HepG2 (cell line): ENCODE data around the gene MRPL43. TPM values are rescaled to one million over a fixed set of nuclear protein-coding genes. Genes with fewer than 3 reads are reported as not detected.

ENCODE experiments used
- ARNT ChIP-seq: fragments of 450-650 bp; IDR thresholded peaks from 2 replicates; pipeline ENCODE4 v1.6.1; 2017
- ATRX ChIP-seq: sonication (generic); formaldehyde crosslinking; IDR thresholded peaks from 2 replicates; pipeline ENCODE4 v1.4.0; 2020; ENCODE audit warnings: missing genetic modification reagents, borderline replicate concordance
- CCDC6 ChIP-seq: sonication (generic); formaldehyde crosslinking; IDR thresholded peaks from 2 replicates; pipeline ENCODE4 v1.8.1; 2022; ENCODE audit warnings: mild to moderate bottlenecking, missing genetic modification reagents, moderate library complexity
- GPN1 ChIP-seq: sonication (generic); formaldehyde crosslinking; IDR thresholded peaks from 2 replicates; pipeline ENCODE4 v1.5.1; 2020; ENCODE audit warnings: missing genetic modification reagents, borderline replicate concordance
- ISL2 ChIP-seq: sonication (generic); formaldehyde crosslinking; IDR thresholded peaks from 2 replicates; pipeline ENCODE4 v1.5.0; 2020; ENCODE audit warnings: missing genetic modification reagents
- ISX ChIP-seq: sonication (generic); formaldehyde crosslinking; conservative IDR thresholded peaks from 2 replicates; pipeline ENCODE4 v1.5.0; 2020; ENCODE audit warnings: missing genetic modification reagents
- MED13 ChIP-seq: sonication (generic); formaldehyde crosslinking; IDR thresholded peaks from 2 replicates; pipeline ENCODE4 v1.5.0; 2020; ENCODE audit warnings: missing genetic modification reagents
- NRL ChIP-seq: sonication (generic); formaldehyde crosslinking; IDR thresholded peaks from 2 replicates; pipeline ENCODE4 v1.5.0; 2020; ENCODE audit warnings: missing genetic modification reagents, mild to moderate bottlenecking, moderate library complexity, borderline replicate concordance
- PAF1 ChIP-seq: IDR thresholded peaks from 2 replicates; pipeline ENCODE4 v1.6.1; 2016; ENCODE audit warnings: missing genetic modification reagents, missing compliant biosample characterization
- POLR2G ChIP-seq: fragments of 200-400 bp; formaldehyde crosslinking; IDR thresholded peaks from 2 replicates; pipeline ENCODE4 v1.6.1; 2018; ENCODE audit warnings: mild to moderate bottlenecking, low read depth, low read length, moderate library complexity
- SATB2 ChIP-seq: sonication (generic); formaldehyde crosslinking; IDR thresholded peaks from 2 replicates; pipeline ENCODE4 v1.5.0; 2020; ENCODE audit warnings: missing genetic modification reagents
- YEATS4 ChIP-seq: sonication (generic); formaldehyde crosslinking; IDR thresholded peaks from 2 replicates; pipeline ENCODE4 v1.4.0; 2020; ENCODE audit warnings: missing genetic modification reagents, borderline replicate concordance
- ZBTB8A ChIP-seq: sonication (generic); formaldehyde crosslinking; IDR thresholded peaks from 2 replicates; pipeline ENCODE4 v1.4.0; 2020; ENCODE audit warnings: mild to moderate bottlenecking, low read depth, missing genetic modification reagents, borderline replicate concordance
- ZFAT ChIP-seq: sonication (generic); formaldehyde crosslinking; conservative IDR thresholded peaks from 2 replicates; pipeline ENCODE4 v1.8.1; 2023; ENCODE audit warnings: missing genetic modification reagents, inconsistent platforms
- ZNF282 ChIP-seq: fragments of 450-650 bp; IDR thresholded peaks from 2 replicates; pipeline ENCODE4 v1.6.1; 2018; ENCODE audit not compliant: partially characterized antibody
- ZNF570 ChIP-seq: sonication (generic); formaldehyde crosslinking; IDR thresholded peaks from 2 replicates; pipeline ENCODE4 v1.4.0; 2020; ENCODE audit warnings: mild to moderate bottlenecking, missing genetic modification reagents, borderline replicate concordance
- polyA plus RNA-seq, 8 experiments: library from polyadenylated mRNA; depleted of rRNA in 3 of 8; stranded (reverse) in 7 of 8; unstranded in 1 of 8; fragments of >200 nt; fragmentation: Illumina TruSeq in 4 of 8; extraction: Trizol in 4 of 8; gene quantifications; 2 replicates each; pipeline versions ENCODE4 v1.2.1 to v1.2.3, GENCODE V29; 2011 to 2016; ENCODE audit warnings: low read depth in 4 of 8, missing spikeins in 1 of 8, mixed read lengths in 1 of 8; ENCODE audit not compliant: insufficient read depth in 1 of 8
- total RNA-seq, 5 experiments: library from RNA; depleted of rRNA; stranded (reverse); fragments of >200 nt; fragmentation: Illumina TruSeq; extraction: Trizol; gene quantifications; 2 replicates each; pipeline ENCODE4 v1.2.3, GENCODE V29; 2016; ENCODE audit warnings: low read depth in 1 of 5
- TF ChIP-seq, protein P1 (sequence below): sonication (generic); formaldehyde crosslinking; IDR thresholded peaks from 2 replicates; pipeline ENCODE4 v1.8.1; 2023; ENCODE audit warnings: missing genetic modification reagents, inconsistent platforms, borderline replicate concordance
- TF ChIP-seq, protein P2 (sequence below): sonication (generic); formaldehyde crosslinking; IDR thresholded peaks from 2 replicates; pipeline ENCODE4 v1.9.0; 2021; ENCODE audit warnings: missing genetic modification reagents, borderline replicate concordance
- TF ChIP-seq, protein P3 (sequence below): sonication (generic); formaldehyde crosslinking; IDR thresholded peaks from 2 replicates; pipeline ENCODE4 v1.4.0; 2020; ENCODE audit warnings: mild to moderate bottlenecking, missing genetic modification reagents
- TF ChIP-seq, protein P4 (sequence below): sonication (generic); formaldehyde crosslinking; IDR thresholded peaks from 2 replicates; pipeline ENCODE4 v1.4.0; 2020; ENCODE audit warnings: missing genetic modification reagents
- TF ChIP-seq, protein P5 (sequence below): sonication (generic); formaldehyde crosslinking; IDR thresholded peaks from 2 replicates; pipeline ENCODE4 v1.5.0; 2020; ENCODE audit warnings: missing genetic modification reagents, mild to moderate bottlenecking, borderline replicate concordance

The MRPL43 gene
- total and polyA plus RNA-seq, 2 of the 13 experiments (the other 11 are each of a cell fraction or from before 2014, with no cell fraction given) = 71.0 to 73.7 TPM

DNA sequence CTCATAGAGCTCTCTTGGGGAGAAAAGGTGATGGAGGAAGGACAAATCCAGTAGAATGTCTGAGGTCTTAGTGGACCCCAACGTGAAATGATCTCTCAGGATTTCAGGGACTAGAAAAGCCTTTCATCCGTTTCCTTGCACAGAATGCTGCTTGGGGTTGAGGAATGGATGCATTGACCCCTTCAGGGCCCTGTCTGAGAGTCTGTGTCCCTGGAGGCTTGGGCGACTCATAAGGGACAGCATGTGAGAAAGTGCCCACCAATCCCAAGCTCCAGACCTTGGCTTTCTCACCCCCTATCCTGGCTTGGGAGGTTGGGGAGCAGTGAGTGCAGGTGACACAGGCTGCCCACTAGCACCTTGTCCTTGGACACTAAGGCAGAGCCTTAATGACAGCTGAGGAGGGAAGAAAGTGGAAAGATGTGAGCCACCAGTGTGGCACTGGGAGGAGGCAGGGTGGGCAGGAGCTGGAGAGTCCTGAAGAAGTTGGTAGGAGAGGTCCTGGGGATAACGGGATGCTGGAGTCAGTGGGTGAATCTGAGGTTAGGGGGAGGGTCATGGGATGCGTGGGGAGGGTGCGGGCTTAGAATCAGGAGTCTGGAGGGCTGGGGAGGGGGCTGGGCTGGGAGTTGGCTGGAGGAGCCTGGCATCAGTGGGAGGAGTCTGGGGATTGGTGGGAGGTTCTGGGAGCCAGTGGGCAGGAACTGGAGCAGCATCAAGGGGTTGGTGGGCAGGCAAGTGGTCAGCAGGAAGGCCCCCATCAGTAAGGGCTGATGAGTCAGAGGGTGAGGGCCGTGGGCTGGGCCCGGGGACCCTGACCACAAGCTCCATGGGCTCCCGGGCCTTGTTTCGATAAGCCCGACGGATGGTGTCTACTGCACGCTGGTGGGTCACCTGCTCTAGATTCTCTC is 20.9 kb upstream of the MRPL43 start (continued):
- TF ChIP-seq ISX (CRISPR knock-in tag) (no peak), ARNT (no peak), POLR2G (peak; percentile 59; the same call in 1 of the 2 replicates), SATB2 (CRISPR knock-in tag) (no peak), ZFAT (CRISPR knock-in tag) (no peak), ZNF570 (CRISPR knock-in tag) (no peak), GPN1 (no peak), ISL2 (0 out of 2 replicates have a peak, but pooled peaks have one; percentile 9), ZBTB8A (CRISPR knock-in tag) (no peak), PAF1 (CRISPR knock-in tag) (peak; percentile 64; the same call in 1 of the 2 replicates), NRL (CRISPR knock-in tag) (no peak), CCDC6 (CRISPR knock-in tag) (no peak), ZNF282 (no peak), ATRX (CRISPR knock-in tag) (no peak), MED13 (no peak), YEATS4 (CRISPR knock-in tag) (no peak)
- TF ChIP-seq, protein P1, sequence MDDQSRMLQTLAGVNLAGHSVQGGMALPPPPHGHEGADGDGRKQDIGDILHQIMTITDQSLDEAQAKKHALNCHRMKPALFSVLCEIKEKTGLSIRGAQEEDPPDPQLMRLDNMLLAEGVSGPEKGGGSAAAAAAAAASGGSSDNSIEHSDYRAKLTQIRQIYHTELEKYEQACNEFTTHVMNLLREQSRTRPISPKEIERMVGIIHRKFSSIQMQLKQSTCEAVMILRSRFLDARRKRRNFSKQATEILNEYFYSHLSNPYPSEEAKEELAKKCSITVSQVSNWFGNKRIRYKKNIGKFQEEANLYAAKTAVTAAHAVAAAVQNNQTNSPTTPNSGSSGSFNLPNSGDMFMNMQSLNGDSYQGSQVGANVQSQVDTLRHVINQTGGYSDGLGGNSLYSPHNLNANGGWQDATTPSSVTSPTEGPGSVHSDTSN (CRISPR knock-in tag) = no peak
- TF ChIP-seq, protein P2, sequence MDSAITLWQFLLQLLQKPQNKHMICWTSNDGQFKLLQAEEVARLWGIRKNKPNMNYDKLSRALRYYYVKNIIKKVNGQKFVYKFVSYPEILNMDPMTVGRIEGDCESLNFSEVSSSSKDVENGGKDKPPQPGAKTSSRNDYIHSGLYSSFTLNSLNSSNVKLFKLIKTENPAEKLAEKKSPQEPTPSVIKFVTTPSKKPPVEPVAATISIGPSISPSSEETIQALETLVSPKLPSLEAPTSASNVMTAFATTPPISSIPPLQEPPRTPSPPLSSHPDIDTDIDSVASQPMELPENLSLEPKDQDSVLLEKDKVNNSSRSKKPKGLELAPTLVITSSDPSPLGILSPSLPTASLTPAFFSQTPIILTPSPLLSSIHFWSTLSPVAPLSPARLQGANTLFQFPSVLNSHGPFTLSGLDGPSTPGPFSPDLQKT = no peak
- TF ChIP-seq, protein P3, sequence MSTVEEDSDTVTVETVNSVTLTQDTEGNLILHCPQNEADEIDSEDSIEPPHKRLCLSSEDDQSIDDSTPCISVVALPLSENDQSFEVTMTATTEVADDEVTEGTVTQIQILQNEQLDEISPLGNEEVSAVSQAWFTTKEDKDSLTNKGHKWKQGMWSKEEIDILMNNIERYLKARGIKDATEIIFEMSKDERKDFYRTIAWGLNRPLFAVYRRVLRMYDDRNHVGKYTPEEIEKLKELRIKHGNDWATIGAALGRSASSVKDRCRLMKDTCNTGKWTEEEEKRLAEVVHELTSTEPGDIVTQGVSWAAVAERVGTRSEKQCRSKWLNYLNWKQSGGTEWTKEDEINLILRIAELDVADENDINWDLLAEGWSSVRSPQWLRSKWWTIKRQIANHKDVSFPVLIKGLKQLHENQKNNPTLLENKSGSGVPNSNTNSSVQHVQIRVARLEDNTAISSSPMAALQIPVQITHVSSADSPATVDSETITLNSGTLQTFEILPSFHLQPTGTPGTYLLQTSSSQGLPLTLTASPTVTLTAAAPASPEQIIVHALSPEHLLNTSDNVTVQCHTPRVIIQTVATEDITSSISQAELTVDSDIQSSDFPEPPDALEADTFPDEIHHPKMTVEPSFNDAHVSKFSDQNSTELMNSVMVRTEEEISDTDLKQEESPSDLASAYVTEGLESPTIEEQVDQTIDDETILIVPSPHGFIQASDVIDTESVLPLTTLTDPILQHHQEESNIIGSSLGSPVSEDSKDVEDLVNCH (CRISPR knock-in tag) = no peak
- TF ChIP-seq, protein P4, sequence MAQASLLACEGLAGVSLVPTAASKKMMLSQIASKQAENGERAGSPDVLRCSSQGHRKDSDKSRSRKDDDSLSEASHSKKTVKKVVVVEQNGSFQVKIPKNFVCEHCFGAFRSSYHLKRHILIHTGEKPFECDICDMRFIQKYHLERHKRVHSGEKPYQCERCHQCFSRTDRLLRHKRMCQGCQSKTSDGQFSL (CRISPR knock-in tag) = no peak
- TF ChIP-seq, protein P5, sequence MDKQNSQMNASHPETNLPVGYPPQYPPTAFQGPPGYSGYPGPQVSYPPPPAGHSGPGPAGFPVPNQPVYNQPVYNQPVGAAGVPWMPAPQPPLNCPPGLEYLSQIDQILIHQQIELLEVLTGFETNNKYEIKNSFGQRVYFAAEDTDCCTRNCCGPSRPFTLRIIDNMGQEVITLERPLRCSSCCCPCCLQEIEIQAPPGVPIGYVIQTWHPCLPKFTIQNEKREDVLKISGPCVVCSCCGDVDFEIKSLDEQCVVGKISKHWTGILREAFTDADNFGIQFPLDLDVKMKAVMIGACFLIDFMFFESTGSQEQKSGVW (CRISPR knock-in tag) = no peak
